Gastrocnemius medialis (tissue), 4 donors: ENCODE results near the gene SPRY4.

Source experiments
- POLR2A ChIP-seq, 2 donors: fragments of 450-650 bp; IDR thresholded peaks; one replicate each; pipeline ENCODE4 v1.6.1; 2017; ENCODE audit warnings: antibody characterized with exemption in 2 of 2, mild to moderate bottlenecking in 2 of 2, moderate library complexity in 2 of 2
- TF ChIP-seq, protein P1 (sequence below), 5 experiments: fragments of 450-650 bp in 3 of 5; fragments of 200-600 bp in 2 of 5; sonication (generic) in 2 of 5; IDR thresholded peaks in 4 of 5; conservative IDR thresholded peaks in 1 of 5; 1 replicate in 4 of 5; 2 replicates in 1 of 5; pipeline ENCODE4 v1.5.1; 2016 to 2019; ENCODE audit warnings: antibody characterized with exemption in 5 of 5, mild to moderate bottlenecking in 3 of 5, moderate library complexity in 3 of 5

GRCh38 chr5:142286111-142286510 is 38.7 kb downstream of the SPRY4 start:
- TF ChIP-seq POLR2A (IDR thresholded peaks at IDR 0.05) = no peak
- TF ChIP-seq, protein P1, sequence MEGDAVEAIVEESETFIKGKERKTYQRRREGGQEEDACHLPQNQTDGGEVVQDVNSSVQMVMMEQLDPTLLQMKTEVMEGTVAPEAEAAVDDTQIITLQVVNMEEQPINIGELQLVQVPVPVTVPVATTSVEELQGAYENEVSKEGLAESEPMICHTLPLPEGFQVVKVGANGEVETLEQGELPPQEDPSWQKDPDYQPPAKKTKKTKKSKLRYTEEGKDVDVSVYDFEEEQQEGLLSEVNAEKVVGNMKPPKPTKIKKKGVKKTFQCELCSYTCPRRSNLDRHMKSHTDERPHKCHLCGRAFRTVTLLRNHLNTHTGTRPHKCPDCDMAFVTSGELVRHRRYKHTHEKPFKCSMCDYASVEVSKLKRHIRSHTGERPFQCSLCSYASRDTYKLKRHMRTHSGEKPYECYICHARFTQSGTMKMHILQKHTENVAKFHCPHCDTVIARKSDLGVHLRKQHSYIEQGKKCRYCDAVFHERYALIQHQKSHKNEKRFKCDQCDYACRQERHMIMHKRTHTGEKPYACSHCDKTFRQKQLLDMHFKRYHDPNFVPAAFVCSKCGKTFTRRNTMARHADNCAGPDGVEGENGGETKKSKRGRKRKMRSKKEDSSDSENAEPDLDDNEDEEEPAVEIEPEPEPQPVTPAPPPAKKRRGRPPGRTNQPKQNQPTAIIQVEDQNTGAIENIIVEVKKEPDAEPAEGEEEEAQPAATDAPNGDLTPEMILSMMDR (IDR thresholded peaks at IDR 0.05 in 4 of 5, conservative IDR thresholded peaks at IDR 0.05 in 1 of 5) = no peak
